HepG2 (cell line): Measurements from ENCODE around the gene KCNJ6. TPM values are rescaled to one million over a fixed set of nuclear protein-coding genes. Genes with fewer than 3 reads are reported as not detected.

Experiments used
- ATAC-seq: fragments of 200-7000 bp; cut with Tn5 transposase; 3 replicates; pipeline ENCODE4 v1.9.1; 2020; ENCODE audit warnings: mild to moderate bottlenecking, moderate library complexity
- BruUV-seq: library from RNA; stranded (reverse); fragments of 400-500 nt; replicated peaks from 2 replicates; lab custom pipeline; 2021; lab: Mats Ljungman, UMichigan
- CTCF ChIA-PET: fragments of 300-600 bp; formaldehyde crosslinking; extraction: SDS; loops from one replicate; lab custom pipeline; 2021; ENCODE audit warnings: low total read pairs, inconsistent platforms, low intra/inter-chr PET ratio; lab: Yijun Ruan, JAX
- POLR2A ChIA-PET: fragments of 350-600 bp; sonication (Branson Sonifier 250); formaldehyde crosslinking; loops from one replicate; lab custom pipeline; 2020; ENCODE audit warnings: antibody characterized with exemption, inconsistent platforms; lab: Yijun Ruan, JAX
- DNase-seq: peaks from one replicate; pipeline ENCODE4 v3.0.0-alpha.2; 2015; ENCODE audit warnings: low spot score
- FAIRE-seq: peaks from 3 replicates; lab custom pipeline; 2011; peaks lifted over from hg19 to GRCh38; lab: Jason Lieb, UNC
- H2AFZ ChIP-seq: one replicate; pipeline ENCODE4 v1.6.1; 2011; ENCODE audit warnings: low read length, inconsistent platforms
- H3K27ac ChIP-seq: fragments of 300-600 bp; 3 replicates; pipeline ENCODE4 v1.8.0; 2011; ENCODE audit warnings: mixed run types, mild to moderate bottlenecking, mixed read lengths, low read length, inconsistent platforms; ENCODE audit not compliant: insufficient read depth; ENCODE audit errors: extremely low read length
- H3K27me3 ChIP-seq, 2 experiments: fragments of 200-600 bp in 1 of 2; 2 replicates in 1 of 2; 3 replicates in 1 of 2; pipeline versions ENCODE4 v1.6.0 to v1.8.0; 2011; ENCODE audit warnings: low read length in 2 of 2, mild to moderate bottlenecking in 2 of 2, moderate library complexity in 2 of 2, inconsistent platforms in 1 of 2; ENCODE audit not compliant: insufficient read depth in 2 of 2, control insufficient read depth in 1 of 2
- H3K36me3 ChIP-seq, 2 experiments: fragments of 200-600 bp in 1 of 2; replicated peaks in 1 of 2; 2 replicates in 1 of 2; 3 replicates in 1 of 2; pipeline versions ENCODE4 v1.5.1 to v1.8.0; 2011; ENCODE audit warnings: low read length in 2 of 2, inconsistent platforms in 1 of 2; ENCODE audit not compliant: insufficient read depth in 2 of 2, control insufficient read depth in 1 of 2
- H3K4me1 ChIP-seq: 2 replicates; pipeline ENCODE4 v1.5.1; 2012; ENCODE audit warnings: low read length, inconsistent platforms; ENCODE audit not compliant: insufficient read depth
- H3K4me2 ChIP-seq: 2 replicates; pipeline ENCODE4 v1.6.0; 2011; ENCODE audit warnings: low read depth, low read length, inconsistent platforms
- H3K4me3 ChIP-seq, 3 experiments: fragments of 200-600 bp in 1 of 3; sonication (generic), shearing (Covaris generic) in 1 of 3; replicated peaks in 1 of 3; 2 replicates each; pipeline ENCODE4 v1.5.1; 2011 to 2016; ENCODE audit warnings: low read length in 3 of 3, inconsistent platforms in 2 of 3, low read depth in 2 of 3, mild to moderate bottlenecking in 2 of 3, control low read depth in 1 of 3, mixed read lengths in 1 of 3; ENCODE audit not compliant: insufficient read depth in 1 of 3
- H3K79me2 ChIP-seq: one replicate; pipeline ENCODE4 v1.6.1; 2011; ENCODE audit warnings: low read length, inconsistent platforms; ENCODE audit not compliant: insufficient read depth
- H3K9ac ChIP-seq: 2 replicates; pipeline ENCODE4 v1.6.0; 2011; ENCODE audit warnings: mild to moderate bottlenecking, low read depth, low read length, inconsistent platforms; ENCODE audit not compliant: insufficient read depth
- H3K9me3 ChIP-seq: 2 replicates; pipeline ENCODE4 v1.5.1; 2012; ENCODE audit warnings: mild to moderate bottlenecking, low read length
- H4K20me1 ChIP-seq: 2 replicates; pipeline ENCODE4 v1.6.0; 2011; ENCODE audit warnings: inconsistent platforms, mild to moderate bottlenecking, low read length, moderate library complexity; ENCODE audit not compliant: insufficient read depth
- AGO2 ChIP-seq: fragments of 200-400 bp; formaldehyde crosslinking; optimal IDR thresholded peaks from 2 replicates; pipeline ENCODE3; 2017; ENCODE audit warnings: mild to moderate bottlenecking, low read depth, low read length, moderate library complexity
- BCL6 ChIP-seq: IDR thresholded peaks from 2 replicates; pipeline ENCODE4 v1.6.1; 2016; ENCODE audit warnings: missing genetic modification reagents, missing compliant biosample characterization
- BRD4 ChIP-seq: sonication (generic); formaldehyde crosslinking; IDR thresholded peaks from 2 replicates; pipeline ENCODE4 v1.4.0; 2020; ENCODE audit warnings: missing genetic modification reagents
- DDIT3 ChIP-seq: sonication (generic); formaldehyde crosslinking; IDR thresholded peaks from 2 replicates; pipeline ENCODE4 v1.4.0; 2020; ENCODE audit warnings: mild to moderate bottlenecking, missing genetic modification reagents
- HOXD1 ChIP-seq: sonication (generic); formaldehyde crosslinking; IDR thresholded peaks from 2 replicates; pipeline ENCODE4 v1.5.0; 2020; ENCODE audit warnings: missing genetic modification reagents
- IRF2 ChIP-seq: IDR thresholded peaks from 2 replicates; pipeline ENCODE4 v1.6.1; 2018; ENCODE audit warnings: missing genetic modification reagents, missing compliant biosample characterization
- MTF1 ChIP-seq: sonication (generic); formaldehyde crosslinking; IDR thresholded peaks from 2 replicates; pipeline ENCODE4 v1.5.0; 2020; ENCODE audit warnings: missing genetic modification reagents
- MXI1 ChIP-seq: IDR thresholded peaks from 3 replicates; pipeline ENCODE4 v1.6.1; 2012; ENCODE audit warnings: low read depth, low read length, inconsistent platforms, borderline replicate concordance
- NKX3-1 ChIP-seq: sonication (generic); formaldehyde crosslinking; IDR thresholded peaks from 2 replicates; pipeline ENCODE4 v1.5.0; 2020; ENCODE audit warnings: missing genetic modification reagents
- WIZ ChIP-seq: sonication (generic); formaldehyde crosslinking; IDR thresholded peaks from 2 replicates; pipeline ENCODE4 v1.5.1; 2020; ENCODE audit warnings: mild to moderate bottlenecking, missing genetic modification reagents
- ZFP36L2 ChIP-seq: sonication (generic); formaldehyde crosslinking; IDR thresholded peaks from 2 replicates; pipeline ENCODE4 v1.4.0; 2020; ENCODE audit warnings: missing genetic modification reagents
- ZFP37 ChIP-seq: sonication (generic); formaldehyde crosslinking; IDR thresholded peaks from 2 replicates; pipeline ENCODE4 v1.4.0; 2020; ENCODE audit warnings: missing genetic modification reagents, borderline replicate concordance
- ZMAT3 ChIP-seq: sonication (generic); formaldehyde crosslinking; conservative IDR thresholded peaks from 2 replicates; pipeline ENCODE4 v1.7.0; 2021; ENCODE audit warnings: missing genetic modification reagents
- ZNF224 ChIP-seq: sonication (generic); formaldehyde crosslinking; IDR thresholded peaks from 2 replicates; pipeline ENCODE4 v1.5.0; 2020; ENCODE audit warnings: mild to moderate bottlenecking, missing genetic modification reagents
- ZNF557 ChIP-seq: sonication (generic); formaldehyde crosslinking; IDR thresholded peaks from 2 replicates; pipeline ENCODE4 v1.4.0; 2020; ENCODE audit warnings: missing genetic modification reagents
- ZNF747 ChIP-seq: sonication (generic); formaldehyde crosslinking; IDR thresholded peaks from 2 replicates; pipeline ENCODE4 v1.8.1; 2023; ENCODE audit warnings: missing genetic modification reagents, mild to moderate bottlenecking, borderline replicate concordance
- ZSCAN29 ChIP-seq: sonication (generic); formaldehyde crosslinking; conservative IDR thresholded peaks from 2 replicates; pipeline ENCODE4 v1.4.0; 2020; ENCODE audit warnings: mild to moderate bottlenecking, missing genetic modification reagents
- WGBS: methylation state at CpG from one replicate; pipeline ENCODE4 v1.1.6; 2017; ENCODE audit warnings: low lambda C conversion rate; 5-methylcytosine and 5-hydroxymethylcytosine counted together
- in situ Hi-C: cut with HindIII; loops from 2 replicates; pipeline ENCODE4 v1.10.0; 2017; ENCODE audit warnings: low pct_unique_long_range_greater_than_20kb; ENCODE audit not compliant: extremely low pct_ligation_motif_present
- intact Hi-C: fragments of 100-400 bp; cut with micrococcal nuclease; formaldehyde crosslinking; loops from one replicate; pipeline ENCODE4 v1.10.0; 2022; ENCODE audit not compliant: unreplicated experiment
- polyA plus RNA-seq, 8 experiments: library from polyadenylated mRNA; depleted of rRNA in 3 of 8; stranded (reverse) in 7 of 8; unstranded in 1 of 8; fragments of >200 nt; fragmentation: Illumina TruSeq in 4 of 8; extraction: Trizol in 4 of 8; gene quantifications; 2 replicates each; pipeline versions ENCODE4 v1.2.1 to v1.2.3, GENCODE V29; 2011 to 2016; ENCODE audit warnings: low read depth in 4 of 8, missing spikeins in 1 of 8, mixed read lengths in 1 of 8; ENCODE audit not compliant: insufficient read depth in 1 of 8
- total RNA-seq, 5 experiments: library from RNA; depleted of rRNA; stranded (reverse); fragments of >200 nt; fragmentation: Illumina TruSeq; extraction: Trizol; gene quantifications; 2 replicates each; pipeline ENCODE4 v1.2.3, GENCODE V29; 2016; ENCODE audit warnings: low read depth in 1 of 5
- TF ChIP-seq, protein P1 (sequence below): sonication (generic); formaldehyde crosslinking; IDR thresholded peaks from 2 replicates; pipeline ENCODE4 v1.9.0; 2022; ENCODE audit warnings: low read depth, missing genetic modification reagents
- TF ChIP-seq, protein P2 (sequence below): sonication (generic); formaldehyde crosslinking; conservative IDR thresholded peaks from 2 replicates; pipeline ENCODE4 v1.4.0; 2020; ENCODE audit warnings: mild to moderate bottlenecking, missing genetic modification reagents, moderate library complexity

Gene KCNJ6
- total and polyA plus RNA-seq, 2 of the 13 experiments (the other 11 are each of a cell fraction or from before 2014, with no cell fraction given): not detected

DNA sequence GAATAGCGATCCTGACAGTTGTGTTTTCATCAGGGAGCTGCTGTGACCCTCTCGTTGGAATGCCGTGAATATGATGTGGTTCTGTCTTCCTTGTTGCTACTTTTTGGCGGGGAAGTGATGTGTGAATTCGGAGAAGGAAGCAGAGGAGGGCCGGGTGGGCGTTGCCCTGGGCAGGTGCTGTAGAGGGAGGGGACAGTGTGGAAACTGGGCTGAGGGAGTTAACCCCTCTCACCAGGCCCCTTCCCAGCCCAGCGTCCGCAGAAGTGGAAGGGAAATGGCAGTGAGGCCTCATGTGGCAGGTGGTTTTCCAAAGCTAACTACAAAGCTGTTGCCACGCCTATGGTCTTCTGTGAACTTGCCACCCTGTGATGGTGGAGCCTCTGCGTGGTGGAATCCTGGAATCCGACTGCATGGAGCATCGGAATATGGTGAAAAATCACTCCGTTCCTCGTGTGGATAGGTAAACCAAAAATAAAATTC is 321.7 kb downstream of the KCNJ6 start:
- H3K27me3 ChIP-seq: peaks cover 1 to 29% of the 10 kb centered on the region in 2 experiments; a peak in 2 of 5 replicates
- POLR2A ChIA-PET: no interaction called here
- no peak overlapping the region for H2AFZ ChIP-seq
- no TSS peak for BruUV-seq
- in situ Hi-C loops (no loop called here), intact Hi-C loops (no loop called here)
- no peaks in the 10 kb centered on the region for H4K20me1 ChIP-seq
- FAIRE-seq (no peak), ATAC-seq (no peak), DNase-seq (no peak)
- no peak overlapping the region for H3K9ac ChIP-seq
- H3K79me2 ChIP-seq: no peaks in the 10 kb centered on the region
- no peak overlapping the region for H3K27ac ChIP-seq
- no peak overlapping the region for H3K4me3 ChIP-seq
- CTCF ChIA-PET: no interaction called here
- no peaks in the 10 kb centered on the region for H3K36me3 ChIP-seq
- 58% methylated on average over 14 of the region's 15 CpGs for WGBS
- H3K4me2 ChIP-seq: no peak overlapping the region
- H3K4me1 ChIP-seq: no peaks in the 10 kb centered on the region
- H3K9me3 ChIP-seq: no peaks in the 10 kb centered on the region
- TF ChIP-seq IRF2 (CRISPR knock-in tag) (no peak), ZFP36L2 (CRISPR knock-in tag) (no peak), MTF1 (CRISPR knock-in tag) (no peak), ZNF224 (CRISPR knock-in tag) (no peak), AGO2 (no peak), DDIT3 (CRISPR knock-in tag) (no peak), ZNF747 (CRISPR knock-in tag) (no peak), ZFP37 (CRISPR knock-in tag) (no peak), WIZ (CRISPR knock-in tag) (no peak), ZMAT3 (CRISPR knock-in tag) (no peak), NKX3-1 (no peak), ZSCAN29 (no peak), BRD4 (CRISPR knock-in tag) (no peak), BCL6 (CRISPR knock-in tag) (no peak), MXI1 (no peak), HOXD1 (no peak), ZNF557 (CRISPR knock-in tag) (no peak)
- TF ChIP-seq, protein P1, sequence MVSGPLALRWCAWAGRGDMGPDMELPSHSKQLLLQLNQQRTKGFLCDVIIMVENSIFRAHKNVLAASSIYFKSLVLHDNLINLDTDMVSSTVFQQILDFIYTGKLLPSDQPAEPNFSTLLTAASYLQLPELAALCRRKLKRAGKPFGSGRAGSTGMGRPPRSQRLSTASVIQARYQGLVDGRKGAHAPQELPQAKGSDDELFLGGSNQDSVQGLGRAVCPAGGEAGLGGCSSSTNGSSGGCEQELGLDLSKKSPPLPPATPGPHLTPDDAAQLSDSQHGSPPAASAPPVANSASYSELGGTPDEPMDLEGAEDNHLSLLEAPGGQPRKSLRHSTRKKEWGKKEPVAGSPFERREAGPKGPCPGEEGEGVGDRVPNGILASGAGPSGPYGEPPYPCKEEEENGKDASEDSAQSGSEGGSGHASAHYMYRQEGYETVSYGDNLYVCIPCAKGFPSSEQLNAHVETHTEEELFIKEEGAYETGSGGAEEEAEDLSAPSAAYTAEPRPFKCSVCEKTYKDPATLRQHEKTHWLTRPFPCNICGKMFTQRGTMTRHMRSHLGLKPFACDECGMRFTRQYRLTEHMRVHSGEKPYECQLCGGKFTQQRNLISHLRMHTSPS: no peak
- TF ChIP-seq, protein P2, sequence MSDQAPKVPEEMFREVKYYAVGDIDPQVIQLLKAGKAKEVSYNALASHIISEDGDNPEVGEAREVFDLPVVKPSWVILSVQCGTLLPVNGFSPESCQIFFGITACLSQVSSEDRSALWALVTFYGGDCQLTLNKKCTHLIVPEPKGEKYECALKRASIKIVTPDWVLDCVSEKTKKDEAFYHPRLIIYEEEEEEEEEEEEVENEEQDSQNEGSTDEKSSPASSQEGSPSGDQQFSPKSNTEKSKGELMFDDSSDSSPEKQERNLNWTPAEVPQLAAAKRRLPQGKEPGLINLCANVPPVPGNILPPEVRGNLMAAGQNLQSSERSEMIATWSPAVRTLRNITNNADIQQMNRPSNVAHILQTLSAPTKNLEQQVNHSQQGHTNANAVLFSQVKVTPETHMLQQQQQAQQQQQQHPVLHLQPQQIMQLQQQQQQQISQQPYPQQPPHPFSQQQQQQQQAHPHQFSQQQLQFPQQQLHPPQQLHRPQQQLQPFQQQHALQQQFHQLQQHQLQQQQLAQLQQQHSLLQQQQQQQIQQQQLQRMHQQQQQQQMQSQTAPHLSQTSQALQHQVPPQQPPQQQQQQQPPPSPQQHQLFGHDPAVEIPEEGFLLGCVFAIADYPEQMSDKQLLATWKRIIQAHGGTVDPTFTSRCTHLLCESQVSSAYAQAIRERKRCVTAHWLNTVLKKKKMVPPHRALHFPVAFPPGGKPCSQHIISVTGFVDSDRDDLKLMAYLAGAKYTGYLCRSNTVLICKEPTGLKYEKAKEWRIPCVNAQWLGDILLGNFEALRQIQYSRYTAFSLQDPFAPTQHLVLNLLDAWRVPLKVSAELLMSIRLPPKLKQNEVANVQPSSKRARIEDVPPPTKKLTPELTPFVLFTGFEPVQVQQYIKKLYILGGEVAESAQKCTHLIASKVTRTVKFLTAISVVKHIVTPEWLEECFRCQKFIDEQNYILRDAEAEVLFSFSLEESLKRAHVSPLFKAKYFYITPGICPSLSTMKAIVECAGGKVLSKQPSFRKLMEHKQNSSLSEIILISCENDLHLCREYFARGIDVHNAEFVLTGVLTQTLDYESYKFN: no peak
